ENCODE results near the gene IFNA1.

DNA sequence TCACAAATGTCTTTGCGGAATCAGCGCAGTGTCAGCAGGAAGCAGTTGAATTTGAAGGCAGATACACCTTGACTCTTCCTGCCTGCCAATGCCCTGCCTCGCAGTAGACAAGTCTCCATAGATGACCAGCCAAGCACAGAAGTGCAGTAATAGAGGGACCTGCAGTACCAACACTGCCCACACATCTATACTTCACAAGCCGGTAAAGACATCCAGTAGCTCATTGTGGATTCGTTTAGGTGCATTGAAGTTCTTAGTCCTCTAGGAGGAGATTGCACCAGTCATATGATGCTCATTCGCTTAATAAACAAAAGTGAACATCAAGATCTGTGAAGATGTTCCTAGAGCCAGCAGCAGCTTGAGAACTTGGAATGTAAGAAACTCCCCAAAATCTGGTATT, 48.0 kb upstream of the IFNA1 start:
- TF ChIP-seq EZH2 (IDR thresholded peaks at IDR 0.05) (no peak), POLR2AphosphoS5 (IDR thresholded peaks at IDR 0.05; ENCODE audit: borderline replicate concordance, low read depth, low read length) (no peak)
